NCI-H187 (cell line): ENCODE data around the gene OR51S1.
A peak's percentile ranks its signal among the peaks of the same experiment; 100 is the strongest.
"Not testable (repeated sequence)": the region's sequence is repeated elsewhere in the genome, so short reads cannot be mapped to it uniquely, and the experiment has no call there.

Experiments
- DNase-seq, 2 experiments: peaks; one replicate each; lab custom pipeline; 2025; lab: John Stamatoyannopoulos, UW

Gene OR51S1

GRCh38 chr11:4848908-4849532 is at the start of gene OR51S1:
Gene OR51S1 (minus strand): TSS chr11:4849208. CDS start chr11:4849208, 0 bp downstream.
- no peak for DNase-seq

- no peak for DNase-seq
Observed at GRCh38 chr11:4891996-4892640, 43.1 kb upstream of the OR51S1 start.

DNA sequence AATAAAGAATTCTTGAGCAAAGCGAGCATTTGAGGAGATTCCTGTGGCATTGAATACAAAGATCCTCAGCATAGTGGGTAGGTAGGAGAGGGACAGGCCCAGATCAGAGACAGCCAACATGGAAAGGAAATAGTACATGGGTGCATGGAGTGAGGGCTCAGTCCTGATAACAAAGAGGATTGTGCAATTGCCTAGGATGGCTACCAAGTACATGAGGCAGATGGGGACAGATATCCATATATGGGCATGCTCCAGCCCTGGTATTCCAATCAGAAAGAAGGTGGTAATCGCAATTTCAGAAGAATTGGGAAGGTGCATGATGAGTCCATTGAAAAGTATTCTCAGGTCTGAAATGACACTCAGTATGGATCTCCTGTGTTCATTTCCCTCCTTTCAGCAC is 41.3 kb upstream of the OR51S1 start:
- no peak for DNase-seq

DNA sequence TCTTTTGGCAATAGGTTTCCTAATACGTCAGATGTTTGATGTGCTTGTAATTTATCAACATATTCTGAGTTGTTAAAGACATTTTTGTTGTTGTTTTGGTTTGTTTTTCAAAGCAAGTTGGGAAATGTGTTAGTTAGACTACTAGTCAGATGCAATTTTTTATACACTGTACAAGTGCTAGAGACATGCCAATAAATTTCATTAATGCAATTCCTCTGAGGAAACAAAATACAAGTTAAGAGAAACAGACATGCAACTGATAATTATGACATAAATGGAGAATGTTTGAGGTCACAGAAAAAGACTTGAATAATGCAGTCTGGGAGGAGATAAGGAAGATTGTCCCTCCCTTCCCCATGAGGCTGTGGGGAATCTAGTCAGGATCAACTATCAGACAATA is 38.6 kb upstream of the OR51S1 start:
- DNase-seq = no peak

- DNase-seq = no peak
Observed at GRCh38 chr11:4886186-4886585, 37.2 kb upstream of the OR51S1 start.

DNA sequence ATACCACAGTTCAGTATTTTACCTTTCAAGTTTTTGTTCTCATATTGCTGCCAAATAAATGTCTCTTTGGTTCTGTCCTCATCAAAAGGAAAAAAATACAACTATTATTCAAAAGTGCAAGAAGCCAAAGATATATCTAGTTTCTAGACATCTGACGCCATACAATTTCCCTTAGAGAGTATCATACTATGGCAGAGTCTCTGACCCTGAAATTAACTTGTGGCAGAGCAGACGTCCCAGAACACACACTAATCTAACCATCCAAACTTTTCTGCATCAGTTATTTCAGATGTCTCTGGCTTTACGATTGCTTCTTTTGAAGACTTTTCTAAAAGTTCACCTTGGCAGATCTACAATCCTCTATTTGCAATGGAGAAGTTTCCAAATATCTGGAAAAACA is 35.4 kb upstream of the OR51S1 start:
- DNase-seq = no peak

GRCh38 chr11:4882543-4882942 is 33.5 kb upstream of the OR51S1 start:
- DNase-seq = no peak

DNA sequence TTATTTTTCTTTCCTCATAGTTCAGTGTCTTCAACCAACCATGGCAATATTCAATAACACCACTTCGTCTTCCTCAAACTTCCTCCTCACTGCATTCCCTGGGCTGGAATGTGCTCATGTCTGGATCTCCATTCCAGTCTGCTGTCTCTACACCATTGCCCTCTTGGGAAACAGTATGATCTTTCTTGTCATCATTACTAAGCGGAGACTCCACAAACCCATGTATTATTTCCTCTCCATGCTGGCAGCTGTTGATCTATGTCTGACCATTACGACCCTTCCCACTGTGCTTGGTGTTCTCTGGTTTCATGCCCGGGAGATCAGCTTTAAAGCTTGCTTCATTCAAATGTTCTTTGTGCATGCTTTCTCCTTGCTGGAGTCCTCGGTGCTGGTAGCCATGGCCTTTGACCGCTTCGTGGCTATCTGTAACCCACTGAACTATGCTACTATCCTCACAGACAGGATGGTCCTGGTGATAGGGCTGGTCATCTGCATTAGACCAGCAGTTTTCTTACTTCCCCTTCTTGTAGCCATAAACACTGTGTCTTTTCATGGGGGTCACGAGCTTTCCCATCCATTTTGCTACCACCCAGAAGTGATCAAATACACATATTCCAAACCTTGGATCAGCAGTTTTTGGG is 33.0 kb upstream of the OR51S1 start, which contains the start of gene OR51T1:
OR51T1 (plus strand) TSS at position 41 of the 641 bp plus-strand sequence; CDS start at position 41, 0 bp downstream.
- DNase-seq = no peak

DNA sequence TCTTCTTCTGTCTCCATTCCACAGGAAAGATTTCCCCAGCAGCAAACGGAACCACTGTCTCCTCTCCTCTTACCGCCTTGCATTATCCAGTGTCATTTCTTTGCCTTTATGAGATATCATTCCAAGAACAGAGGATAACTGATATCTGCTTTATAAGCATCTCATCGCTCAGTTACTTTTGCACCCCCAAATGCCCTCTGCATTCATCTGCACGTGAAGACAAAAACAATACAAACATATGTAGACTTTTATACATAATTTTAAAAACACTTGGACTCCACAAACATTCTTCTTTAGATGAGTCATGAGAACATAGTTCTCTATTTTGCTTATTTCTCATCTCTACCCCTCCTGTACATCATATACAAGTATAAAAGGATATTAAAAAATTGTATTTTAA is 32.2 kb upstream of the OR51S1 start:
- DNase-seq = no peak

DNA sequence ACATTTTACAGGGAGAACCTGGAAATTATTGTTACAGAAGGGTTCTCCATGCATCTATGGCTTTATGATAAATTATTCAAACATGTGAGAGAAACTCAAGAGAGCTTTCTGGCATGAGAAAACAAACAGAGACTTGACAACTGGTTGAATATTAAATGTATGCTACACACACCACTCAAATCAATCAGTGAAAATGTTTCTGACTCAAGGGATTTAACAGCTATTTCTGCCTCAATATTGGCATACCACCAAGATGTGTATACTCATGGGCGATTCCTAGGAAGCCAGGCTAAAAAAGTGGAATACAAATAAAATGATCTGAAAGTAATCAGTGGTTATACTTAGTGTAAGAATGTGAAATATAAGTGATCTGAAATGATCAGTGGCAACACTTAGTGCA is 16.8 kb upstream of the OR51S1 start:
- DNase-seq = no peak

- no peak for DNase-seq
Observed at GRCh38 chr11:4863876-4864275, 14.9 kb upstream of the OR51S1 start.

- DNase-seq = no peak
Observed at GRCh38 chr11:4862447-4863236, 13.6 kb upstream of the OR51S1 start.

DNA sequence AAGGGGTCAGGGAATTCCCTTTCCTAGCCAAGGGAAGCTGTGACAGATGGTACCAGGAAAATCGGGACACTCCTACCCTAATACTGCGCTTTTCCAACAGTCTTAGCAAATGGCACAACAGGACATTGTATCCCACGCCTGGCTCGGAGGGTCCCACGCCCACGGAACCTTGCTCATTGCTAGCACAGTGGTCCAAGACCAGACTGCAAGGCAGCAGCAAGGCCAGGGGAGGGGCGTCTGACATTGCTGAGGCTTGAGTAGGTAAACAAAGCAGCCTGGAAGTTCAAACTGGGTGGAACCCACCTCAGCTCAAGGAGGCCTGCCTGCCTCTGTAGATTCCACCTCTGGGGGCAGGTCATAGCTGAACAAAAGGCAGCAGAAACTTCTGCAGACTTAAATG is 5.3 kb upstream of the OR51S1 start:
- not testable (repeated sequence) for DNase-seq

DNA sequence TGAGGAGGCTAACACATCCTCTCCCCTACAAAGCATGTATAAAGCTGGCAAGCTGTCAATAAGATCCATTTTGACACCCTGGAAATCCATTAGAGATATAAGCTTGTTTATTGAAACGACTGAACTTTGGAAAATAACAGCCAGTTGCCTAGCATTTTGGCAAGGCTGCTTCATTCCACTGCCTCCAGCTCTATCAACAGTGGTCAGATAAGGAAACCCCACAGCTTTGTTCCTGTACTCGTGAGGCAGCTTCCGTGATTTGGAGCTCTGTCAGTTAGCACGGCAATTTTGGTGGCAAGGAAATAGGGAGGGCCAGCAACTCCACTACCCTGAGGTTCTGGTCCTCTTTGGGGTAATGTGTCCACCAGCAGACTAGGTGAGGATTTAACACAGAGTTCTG is 2.0 kb upstream of the OR51S1 start:
- no peak for DNase-seq

- DNase-seq = no peak
Observed at GRCh38 chr11:4839851-4840549, 9.0 kb downstream of the OR51S1 start.

DNA sequence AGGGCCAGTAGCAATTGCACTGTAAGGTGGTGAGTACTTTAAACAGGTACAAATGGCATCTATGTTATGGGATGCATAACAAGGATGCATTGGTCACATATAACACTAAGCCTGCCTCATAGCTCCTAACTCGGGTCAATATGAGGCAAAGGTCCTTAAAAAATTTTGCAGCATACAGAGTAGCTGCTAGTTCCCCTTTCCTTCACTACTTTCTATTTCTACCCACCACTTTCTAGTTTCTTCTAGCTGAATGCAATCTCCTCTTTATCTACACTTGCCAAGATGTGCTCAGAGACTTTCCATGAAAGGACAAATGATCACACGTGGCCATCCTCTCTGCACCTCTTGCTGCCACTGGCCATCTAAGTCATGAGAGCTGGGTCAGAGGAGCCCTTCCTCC is 18.1 kb downstream of the OR51S1 start:
- DNase-seq = no peak

- DNase-seq = no peak
Observed at GRCh38 chr11:4830346-4830745, 18.7 kb downstream of the OR51S1 start.

DNA sequence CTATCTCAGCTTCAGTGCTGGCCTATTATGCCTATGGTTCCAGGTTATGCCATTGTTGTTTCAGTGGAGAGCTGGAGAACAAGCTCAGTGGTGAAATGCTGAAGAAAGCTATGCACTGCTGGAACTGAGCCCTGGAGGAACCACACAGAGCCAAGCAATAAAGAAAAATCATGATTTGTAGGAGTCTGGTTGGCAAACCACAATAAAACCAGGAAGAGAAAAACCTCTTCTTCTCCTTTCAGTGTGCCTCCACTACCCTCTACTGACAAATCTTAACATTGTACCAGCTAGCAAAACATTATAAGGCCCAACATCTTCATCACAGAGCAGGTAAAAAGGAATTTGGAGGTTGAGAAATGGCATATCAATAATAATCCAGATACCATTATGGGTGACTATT is 22.6 kb downstream of the OR51S1 start:
- DNase-seq = peak in 1 of 2 experiments; percentile 8

DNA sequence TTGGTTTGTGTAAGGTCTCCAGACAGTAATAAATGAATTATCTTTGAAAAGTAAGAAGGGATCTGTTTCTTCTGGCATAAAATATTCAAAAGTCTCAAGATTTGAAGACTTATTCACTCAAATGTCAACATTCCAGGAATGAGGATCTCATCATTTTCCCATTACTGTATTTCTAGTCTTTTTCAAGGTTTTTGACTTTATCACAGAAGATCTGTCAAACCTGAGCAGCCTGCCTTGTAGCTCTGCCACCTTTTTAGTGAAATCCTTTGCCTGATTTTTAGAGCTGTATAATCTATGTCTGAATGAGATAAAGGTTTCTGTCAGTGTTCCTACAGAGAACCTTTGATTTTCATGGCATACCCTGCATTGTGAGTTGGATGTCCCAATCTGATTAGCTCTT is 23.9 kb downstream of the OR51S1 start:
- DNase-seq = no peak

DNA sequence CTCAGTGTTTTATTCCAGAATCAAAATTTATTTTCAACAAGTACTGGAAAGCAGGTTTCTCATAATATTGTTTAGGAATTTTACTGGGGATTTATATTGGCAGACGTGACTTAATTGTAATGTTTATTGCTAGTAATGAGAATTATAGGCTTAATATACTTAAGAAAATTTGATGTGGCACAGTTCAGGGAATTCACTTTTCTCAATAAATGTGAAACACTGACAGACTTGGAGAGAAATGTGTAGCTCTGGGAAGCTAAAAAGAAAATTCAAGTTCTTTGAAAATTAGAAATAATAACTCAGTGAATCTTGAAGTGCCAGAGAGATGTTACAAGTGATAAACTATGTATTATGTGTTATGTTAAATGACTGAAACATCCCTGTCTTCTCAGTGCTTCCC is 28.0 kb downstream of the OR51S1 start, which contains the start of gene OR51F2:
OR51F2 (plus strand) TSS at position 301 of the 400 bp plus-strand sequence. CDS start 101 bp downstream, outside the sequence.
- no peak for DNase-seq

- DNase-seq = no peak
Observed at GRCh38 chr11:4809246-4809645, 39.8 kb downstream of the OR51S1 start.

GRCh38 chr11:4808476-4808875 is 40.5 kb downstream of the OR51S1 start:
- no peak for DNase-seq
